ENCODE data around the gene MED8.

The MED8 gene

DNA sequence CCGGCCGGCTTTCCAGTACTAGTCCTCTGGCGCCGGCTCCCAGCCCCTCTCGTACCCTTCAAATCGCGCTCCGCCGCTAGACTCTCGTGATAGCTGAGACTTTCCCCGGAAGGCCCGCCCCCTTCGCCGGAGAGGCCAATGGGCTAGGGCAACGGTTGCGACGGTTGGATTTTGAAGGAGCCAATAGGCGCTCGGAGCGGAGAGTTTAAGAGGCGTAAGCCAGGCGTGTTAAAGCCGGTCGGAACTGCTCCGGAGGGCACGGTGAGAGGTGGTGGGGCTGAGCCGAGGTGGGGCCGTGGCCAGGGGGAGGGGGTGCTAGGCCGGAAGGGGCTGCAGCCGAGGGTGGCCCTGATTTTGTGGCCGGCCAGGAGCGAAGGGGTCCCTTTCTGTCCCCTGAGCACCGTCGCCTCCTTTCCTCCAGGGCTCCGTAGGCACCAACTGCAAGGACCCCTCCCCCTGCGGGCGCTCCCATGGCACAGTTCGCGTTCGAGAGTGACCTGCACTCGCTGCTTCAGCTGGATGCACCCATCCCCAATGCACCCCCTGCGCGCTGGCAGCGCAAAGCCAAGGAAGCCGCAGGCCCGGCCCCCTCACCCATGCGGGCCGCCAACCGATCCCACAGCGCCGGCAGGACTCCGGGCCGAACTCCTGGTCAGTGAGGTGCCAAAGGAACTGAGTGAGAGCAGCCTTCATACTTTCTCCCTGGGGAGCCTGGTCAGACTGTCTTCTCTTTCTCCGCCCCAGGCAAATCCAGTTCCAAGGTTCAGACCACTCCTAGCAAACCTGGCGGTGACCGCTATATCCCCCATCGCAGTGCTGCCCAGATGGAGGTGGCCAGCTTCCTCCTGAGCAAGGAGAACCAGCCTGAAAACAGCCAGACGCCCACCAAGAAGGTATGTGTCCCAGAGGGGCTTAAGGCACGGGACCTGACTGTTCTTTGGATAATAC, 30.6 kb downstream of the MED8 start, which contains the start of gene CDC20:
Gene CDC20 (plus strand): TSS at position 236 of the 948 bp plus-strand sequence. CDS start 235 bp downstream, at position 471.
- DNase-seq (ENCODE audit: low spot score): peak; percentile 93

DNA sequence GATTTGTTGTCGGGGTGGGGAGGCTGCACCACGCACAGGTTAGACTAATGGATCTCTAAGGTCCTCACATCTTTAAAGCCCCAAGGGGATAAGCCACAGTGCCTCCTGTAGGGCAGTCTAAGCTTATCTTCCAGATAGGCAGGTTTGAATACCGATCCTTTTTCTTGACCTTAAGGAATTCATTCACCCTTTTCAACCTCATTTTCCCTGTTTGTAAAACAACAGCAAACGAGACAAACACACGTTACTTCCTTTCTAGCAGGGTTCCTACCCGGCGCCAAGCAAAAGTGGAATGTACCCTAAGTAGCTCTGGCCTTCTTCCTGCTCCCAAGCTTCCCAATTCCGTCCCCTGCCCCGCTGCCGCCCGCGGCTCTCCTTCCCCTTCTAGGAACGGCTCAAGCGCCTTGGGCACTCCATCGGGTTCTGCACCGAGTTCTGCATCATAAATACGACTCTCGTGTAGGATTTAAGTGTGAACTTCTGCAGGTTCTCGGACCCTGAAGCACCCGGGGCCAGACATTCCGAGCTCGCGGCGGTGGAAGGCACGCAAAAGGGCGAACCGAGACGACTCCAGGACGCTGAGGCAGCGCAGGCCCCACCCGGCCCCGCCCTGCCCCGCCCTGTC, 31.4 kb downstream of the MED8 start:
- DNase-seq (ENCODE audit: low spot score): no peak

DNA sequence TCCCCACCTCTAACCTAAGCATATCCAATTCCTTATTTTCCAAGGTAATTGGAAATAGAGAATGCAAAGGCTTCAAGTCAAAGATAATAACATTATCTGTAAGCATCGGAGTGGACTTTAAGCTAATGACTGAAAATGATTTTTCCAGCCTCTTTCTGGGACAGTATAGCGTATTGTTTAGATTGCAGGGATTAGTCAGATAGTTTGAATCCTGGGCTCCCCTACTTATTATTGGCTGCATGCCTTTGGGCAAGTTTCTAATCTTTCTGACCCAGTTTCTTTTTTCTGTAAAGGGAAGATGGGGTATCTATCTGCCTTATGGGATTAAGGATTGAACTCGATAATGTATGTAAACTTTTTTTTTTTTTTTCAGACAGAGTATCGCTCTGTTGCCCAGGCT, 32.3 kb downstream of the MED8 start:
- DNase-seq (ENCODE audit: low spot score): no peak

DNA sequence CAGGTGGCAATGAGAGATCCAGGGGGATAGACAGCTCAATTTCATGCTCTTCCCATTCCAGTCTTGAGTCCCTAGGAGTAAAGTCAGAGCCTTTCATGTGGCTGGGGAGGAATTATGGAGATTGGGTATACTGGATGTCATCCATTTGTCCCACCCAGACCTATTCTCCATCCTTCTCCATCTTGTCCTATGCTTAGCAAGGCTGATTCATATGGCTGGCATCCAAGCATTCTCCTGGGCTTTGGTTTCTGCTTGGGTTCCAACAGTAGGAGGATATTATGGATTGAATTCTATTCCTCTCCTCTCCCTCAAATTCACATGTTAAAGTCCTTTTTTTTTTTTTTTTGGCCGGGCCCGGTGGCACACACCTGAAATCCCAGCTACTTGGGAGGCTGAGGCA, 34.7 kb downstream of the MED8 start:
- DNase-seq (ENCODE audit: low spot score): no peak

DNA sequence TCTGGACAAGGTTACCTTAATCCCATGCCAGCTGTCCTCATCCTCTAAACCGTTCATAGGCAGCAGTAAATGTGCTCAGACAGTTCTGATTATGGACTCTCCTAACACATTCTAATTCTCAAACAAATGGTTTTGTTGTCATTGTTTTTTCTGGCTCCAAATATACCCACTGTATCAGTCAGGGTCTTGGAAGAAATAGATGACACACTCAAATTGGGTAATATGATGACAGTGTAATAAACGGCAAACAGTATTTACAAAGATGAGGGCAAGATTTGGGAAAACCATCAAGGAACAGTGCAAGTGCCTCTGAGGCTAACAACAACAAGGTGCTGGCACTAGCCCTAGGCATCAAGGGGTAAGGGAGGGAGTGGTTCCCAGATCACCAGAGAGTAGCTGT, 35.1 kb downstream of the MED8 start:
- no peak for DNase-seq (ENCODE audit: low spot score)

DNA sequence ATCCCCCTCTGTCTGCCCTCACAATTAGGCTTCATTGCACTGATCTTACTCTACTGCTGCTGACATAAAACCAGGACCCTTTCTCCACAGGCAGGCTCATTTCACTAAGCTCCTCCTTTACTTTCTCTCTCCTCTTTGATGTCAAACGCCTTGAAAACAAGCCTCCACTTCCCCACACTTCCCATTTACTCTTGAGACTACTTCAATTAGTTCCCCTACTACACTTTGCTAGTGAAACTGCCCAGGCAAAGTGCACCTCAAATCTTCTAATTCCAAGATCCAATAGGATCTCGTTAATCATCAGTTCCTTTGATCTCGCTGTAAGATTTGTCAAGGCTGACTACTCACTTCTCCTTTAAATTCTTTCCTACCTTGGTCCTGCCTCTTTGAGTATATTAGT, 36.7 kb downstream of the MED8 start:
- no peak for DNase-seq (ENCODE audit: low spot score)

DNA sequence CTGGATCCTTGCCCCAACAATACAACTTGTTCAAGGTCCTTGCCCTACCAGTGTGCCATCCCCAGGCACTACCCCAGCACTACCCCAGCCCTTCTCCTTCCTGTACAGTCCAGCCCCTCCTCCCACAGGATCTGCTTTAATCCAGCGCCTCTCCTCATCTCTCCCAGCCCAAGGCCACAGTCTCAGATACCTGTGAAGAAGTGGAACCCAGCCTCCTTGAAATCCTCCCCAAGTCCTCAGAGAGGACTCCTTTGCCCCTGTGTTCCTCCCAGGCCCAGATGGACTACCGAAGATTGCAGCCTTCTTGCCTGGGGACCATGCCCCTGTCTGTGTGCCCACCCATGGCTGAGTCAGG, 37.3 kb downstream of the MED8 start:
- no peak for DNase-seq (ENCODE audit: low spot score)

DNA sequence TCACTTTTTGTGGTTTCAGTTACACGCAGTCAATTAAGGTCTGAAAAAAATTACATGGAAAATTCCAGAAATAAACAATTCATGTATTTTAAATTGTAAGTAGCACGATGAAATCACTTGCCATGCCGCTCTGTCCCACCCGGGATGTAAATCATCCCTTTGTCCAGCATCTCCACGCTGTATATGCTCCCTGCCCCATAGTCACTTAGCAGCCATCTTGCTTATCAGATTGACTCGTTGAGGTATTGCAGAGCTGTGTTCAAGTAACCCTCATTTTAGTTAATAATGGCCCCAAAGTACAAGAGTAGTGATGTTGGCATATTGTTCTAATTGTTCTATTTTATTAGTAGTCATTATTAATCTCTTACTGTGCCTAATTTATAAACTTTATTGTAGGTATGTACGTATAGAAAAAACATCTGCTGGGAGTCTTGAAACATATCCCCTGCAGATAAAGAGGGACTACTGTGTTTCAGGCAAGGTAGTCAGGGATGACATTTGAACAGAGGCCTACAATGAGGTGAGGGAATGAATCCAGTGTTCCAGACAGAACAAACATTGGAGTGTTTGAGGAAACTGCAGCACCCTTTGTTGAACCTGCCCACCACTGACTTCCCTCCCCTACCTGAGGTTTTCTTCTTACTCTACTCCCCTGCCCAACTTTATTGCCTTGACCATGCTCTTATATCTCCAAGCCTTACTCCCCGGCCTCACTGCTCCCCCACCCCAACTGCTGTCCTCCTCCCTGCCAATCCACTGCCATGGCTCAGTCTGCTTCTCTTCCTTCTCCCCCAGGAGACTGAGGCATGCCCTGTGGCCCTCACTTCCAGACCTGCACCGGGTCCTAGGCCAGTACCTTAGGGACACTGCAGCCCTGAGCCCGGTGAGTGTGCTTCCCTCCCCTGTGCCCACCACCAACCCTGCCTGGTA, 37.9 kb downstream of the MED8 start:
- DNase-seq (ENCODE audit: low spot score): no peak

DNA sequence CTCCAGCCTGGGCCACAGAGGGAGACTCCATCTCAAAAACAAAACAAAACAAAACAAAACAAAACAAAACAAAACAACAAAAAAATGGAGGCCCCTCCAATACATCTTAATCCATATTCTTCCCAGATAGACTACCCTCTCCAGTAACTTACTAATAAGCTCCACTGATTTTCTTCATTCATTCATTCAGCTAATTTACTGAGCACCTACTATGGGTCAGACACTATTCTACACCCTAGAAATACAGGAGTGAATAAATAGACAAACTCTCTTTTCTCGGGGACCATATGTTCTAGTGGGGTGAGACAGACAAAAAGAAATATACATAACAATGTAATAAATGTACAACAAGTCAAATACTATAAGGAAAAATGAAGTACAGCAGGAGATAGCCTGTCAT, 38.6 kb downstream of the MED8 start:
- DNase-seq (ENCODE audit: low spot score): no peak

DNA sequence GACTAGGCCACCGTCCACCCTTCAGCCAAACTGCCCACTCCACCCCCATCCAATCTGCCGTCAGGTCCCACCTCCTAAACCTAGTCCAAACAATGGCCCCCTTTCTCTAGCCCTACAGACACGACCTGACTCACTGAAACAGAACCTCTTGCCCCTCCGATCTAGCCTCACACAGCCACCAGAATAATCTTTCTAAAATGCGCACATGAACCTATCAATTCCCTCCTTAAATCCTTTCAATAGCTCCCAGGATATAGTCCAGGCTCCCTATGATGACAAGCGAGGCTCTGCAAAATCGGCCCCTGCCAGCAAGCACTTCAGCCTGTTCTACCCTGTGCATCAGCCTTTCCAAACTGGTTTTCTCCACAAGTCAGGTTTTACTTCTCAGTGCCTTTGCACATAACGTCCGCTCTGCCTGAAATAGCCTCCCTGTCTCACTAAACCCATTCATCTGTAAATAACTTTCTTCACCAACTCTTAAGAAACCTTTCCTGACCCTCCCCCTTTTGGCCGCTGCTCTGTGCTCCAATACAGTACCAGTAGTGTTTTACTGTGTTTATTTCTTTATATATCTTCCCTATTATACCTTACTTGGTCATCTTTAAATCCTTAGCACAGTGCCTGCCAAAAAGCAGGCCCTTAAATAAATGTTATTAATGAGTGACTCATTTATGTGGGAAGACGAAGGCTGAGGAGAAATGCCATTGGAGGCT, 39.9 kb downstream of the MED8 start:
- DNase-seq (ENCODE audit: low spot score): no peak

DNA sequence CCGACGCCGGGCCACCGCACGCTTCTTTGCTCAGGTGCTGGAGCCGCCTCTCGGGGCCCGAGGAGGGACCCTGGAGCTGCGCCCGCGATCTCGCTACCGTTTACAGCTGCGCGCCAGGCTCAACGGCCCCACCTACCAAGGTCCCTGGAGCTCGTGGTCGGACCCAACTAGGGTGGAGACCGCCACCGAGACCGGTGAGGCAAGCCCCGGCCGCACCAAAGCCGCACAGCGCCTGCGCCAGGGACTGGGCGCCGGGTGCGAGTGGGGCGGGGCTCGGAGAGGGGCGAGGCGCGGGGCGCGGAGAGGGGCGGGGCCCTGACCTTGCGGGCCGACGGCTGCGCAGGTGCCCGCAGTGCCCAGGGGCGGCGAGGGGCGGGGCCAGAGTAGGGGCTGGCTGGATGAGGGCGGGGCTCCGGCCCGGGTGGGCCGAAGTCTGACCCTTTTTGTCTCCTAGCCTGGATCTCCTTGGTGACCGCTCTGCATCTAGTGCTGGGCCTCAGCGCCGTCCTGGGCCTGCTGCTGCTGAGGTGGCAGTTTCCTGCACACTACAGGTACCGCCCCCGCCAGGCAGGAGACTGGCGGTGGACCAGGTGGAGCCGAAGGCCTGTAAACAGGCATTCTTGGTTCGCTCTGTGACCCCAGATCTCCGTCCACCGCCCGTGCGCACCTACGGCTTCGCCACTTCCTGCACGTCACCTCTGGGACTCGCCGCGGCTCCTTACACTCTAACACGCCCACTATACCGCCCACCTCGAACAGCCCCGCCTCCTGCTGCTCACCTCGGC, 40.6 kb downstream of the MED8 start:
- DNase-seq (ENCODE audit: low spot score): peak; percentile 94

DNA sequence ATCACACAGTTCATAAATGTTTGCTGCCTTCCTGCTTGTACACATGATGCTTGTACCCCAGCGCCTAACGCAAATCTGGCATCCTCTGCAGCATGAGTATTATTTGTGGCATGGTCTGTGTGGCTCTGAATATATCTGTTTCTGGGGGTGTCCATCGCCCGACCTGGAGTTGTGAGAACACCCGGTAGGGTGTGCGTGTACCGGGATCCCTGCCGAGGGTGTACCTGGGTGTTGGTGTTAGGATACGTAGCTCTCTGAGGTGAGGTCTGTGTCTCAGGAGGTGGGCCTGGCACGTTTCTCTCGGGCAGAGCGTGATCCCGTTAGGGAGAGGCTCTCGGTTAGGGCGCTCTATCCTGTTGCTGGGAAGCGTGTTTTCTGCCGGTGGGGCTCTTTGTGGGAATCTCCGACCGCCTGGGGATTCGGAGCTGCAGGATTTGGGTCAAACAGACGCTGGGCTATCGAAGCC, 41.2 kb downstream of the MED8 start:
- no peak for DNase-seq (ENCODE audit: low spot score)

DNA sequence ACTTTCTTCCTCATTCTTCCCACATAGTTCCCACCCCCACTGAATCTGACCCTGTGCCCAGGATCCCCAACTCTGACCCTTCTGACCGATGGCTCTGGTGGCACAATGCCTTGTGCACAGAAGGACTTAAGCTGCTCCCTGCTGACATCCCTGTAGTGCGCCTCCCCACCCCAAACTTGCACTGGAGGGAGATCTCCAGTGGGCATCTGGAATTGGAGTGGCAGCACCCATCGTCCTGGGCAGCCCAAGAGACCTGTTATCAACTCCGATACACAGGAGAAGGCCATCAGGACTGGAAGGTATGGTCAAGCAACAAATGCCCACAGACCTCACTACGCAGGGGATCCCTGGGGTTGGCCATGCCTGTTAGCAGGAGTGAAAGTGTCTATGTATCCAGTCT, 43.0 kb downstream of the MED8 start:
- no peak for DNase-seq (ENCODE audit: low spot score)

DNA sequence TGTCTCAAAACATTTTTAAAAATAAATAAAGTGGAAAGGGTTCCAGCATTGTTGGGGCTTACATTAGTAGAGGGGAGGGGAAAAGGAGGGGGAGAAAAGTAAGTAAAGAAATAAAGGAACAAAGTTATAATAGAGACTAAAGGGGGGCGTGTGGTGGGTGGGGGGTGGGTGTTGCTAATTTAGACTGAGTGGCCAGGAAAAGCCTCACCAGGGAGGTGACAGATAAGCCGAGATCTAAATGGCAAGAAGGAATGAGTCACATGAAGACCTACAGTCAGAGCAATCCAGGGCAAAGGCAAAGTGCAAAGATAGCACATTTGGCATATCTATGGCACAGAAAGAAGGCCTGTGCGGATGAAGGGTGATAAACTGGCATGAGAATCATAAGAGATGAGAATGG, 44.5 kb downstream of the MED8 start:
- DNase-seq (ENCODE audit: low spot score): no peak

DNA sequence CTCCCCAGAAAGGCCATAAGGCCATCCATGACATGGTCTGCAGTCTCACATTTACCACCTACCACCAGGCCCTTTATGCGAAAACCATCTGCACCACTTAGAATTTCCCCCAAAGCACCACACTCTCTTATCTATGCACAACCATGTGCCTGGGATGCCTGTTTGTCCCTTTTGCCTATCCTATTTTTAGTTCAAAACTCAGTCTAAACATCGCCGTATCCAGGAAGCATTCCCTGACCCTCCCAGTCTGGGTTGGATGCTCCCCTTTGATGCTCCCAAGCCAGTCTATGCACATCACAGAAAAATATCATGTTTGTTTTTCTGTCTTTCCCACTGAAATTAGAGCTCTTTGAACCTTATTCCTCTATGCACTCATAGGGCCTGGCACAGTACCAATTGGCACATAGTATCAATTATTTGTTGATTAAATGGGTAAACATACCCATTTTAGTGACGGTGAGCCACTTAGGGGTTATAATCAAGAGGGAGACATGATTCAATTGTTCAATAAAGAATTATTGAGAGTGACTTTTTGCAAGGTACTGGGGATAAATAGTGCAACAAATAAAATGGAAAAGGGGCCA, 45.2 kb downstream of the MED8 start:
- no peak for DNase-seq (ENCODE audit: low spot score)

DNA sequence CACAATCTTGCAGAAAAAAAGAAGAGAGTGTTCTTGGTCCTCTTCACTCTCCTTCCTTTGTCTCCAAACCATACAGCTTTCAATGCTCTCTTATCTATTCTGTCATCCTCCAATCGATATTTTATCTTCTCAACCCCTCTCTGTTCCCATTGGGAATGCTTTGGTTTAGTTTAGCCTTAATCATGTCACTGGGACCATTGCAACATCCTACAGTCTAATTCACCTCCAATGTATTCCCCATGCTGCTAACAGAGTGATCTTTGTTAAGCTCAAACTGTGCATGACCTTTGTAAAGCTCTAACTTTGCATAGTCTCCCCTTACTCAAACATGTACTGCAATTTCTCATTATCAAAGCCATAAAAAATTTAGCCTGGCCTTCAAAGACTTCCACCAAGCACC, 49.0 kb downstream of the MED8 start:
- DNase-seq (ENCODE audit: low spot score): peak; percentile 67

DNA sequence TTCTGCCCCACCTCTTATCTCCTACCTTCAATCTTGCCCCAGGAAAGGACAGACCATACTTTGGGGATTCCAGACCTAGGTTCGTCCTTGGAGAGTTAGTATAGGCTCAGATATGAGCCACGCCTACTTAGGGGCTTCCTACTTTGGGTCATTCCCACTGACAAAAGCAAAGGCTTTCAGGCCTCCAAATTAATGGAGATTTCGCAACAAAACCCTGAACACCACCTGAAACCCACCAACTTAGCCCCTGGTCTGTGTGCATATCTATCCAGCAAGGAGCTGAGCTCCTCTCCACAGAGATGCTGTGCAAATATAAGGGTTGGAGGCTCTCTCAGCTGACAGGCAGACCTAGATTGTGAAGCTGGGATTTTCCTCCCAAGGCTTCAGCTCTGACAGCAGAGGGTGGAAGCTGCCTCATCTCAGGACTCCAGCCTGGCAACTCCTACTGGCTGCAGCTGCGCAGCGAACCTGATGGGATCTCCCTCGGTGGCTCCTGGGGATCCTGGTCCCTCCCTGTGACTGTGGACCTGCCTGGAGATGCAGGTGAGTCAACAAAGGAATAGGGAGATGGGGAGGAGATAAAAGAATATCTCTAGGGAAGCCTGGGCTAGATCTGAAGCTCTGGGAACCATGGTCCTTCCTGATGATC, 49.9 kb downstream of the MED8 start:
- no peak for DNase-seq (ENCODE audit: low spot score)

DNA sequence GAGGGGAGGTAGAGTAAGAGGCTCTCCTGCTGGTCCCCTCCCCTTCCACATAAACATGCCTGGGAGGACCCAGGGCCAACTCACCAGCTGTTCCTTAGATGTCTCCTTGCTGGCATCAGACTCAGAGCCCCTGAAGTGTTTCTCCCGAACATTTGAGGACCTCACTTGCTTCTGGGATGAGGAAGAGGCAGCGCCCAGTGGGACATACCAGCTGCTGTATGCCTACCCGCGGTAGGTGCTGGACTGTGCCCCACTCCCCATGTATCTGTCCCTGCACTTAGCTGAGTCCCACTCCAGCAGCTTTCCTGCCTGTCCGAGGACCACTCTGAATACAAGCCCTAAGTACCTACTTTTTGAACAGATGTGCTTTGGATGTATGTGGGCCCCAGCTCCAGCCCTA, 51.6 kb downstream of the MED8 start:
- no peak for DNase-seq (ENCODE audit: low spot score)

DNA sequence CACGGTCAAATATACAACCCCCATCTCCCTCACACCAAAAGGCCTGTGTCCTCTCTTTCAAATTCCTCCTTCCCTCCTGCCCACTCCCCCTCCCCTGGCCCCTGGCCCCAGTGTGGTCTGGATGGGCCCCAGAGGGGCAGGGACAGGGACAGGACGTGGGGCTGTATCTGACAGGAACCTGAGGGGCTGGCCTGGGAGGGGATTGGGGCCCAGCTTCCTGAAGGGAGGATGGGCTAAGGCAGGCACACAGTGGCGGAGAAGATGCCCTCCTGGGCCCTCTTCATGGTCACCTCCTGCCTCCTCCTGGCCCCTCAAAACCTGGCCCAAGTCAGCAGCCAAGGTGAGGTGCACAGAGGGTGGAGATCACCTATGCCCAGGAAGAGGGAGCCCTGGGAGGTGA, 52.0 kb downstream of the MED8 start, which contains the start of gene MPL:
Gene MPL (plus strand): TSS at position 231 of the 400 bp plus-strand sequence. CDS start 31 bp downstream, at position 262.
- DNase-seq (ENCODE audit: low spot score): no peak

All from HuH-7 (cell line).